ENCODE measurements around the gene HPS1.

The HPS1 gene

DNA sequence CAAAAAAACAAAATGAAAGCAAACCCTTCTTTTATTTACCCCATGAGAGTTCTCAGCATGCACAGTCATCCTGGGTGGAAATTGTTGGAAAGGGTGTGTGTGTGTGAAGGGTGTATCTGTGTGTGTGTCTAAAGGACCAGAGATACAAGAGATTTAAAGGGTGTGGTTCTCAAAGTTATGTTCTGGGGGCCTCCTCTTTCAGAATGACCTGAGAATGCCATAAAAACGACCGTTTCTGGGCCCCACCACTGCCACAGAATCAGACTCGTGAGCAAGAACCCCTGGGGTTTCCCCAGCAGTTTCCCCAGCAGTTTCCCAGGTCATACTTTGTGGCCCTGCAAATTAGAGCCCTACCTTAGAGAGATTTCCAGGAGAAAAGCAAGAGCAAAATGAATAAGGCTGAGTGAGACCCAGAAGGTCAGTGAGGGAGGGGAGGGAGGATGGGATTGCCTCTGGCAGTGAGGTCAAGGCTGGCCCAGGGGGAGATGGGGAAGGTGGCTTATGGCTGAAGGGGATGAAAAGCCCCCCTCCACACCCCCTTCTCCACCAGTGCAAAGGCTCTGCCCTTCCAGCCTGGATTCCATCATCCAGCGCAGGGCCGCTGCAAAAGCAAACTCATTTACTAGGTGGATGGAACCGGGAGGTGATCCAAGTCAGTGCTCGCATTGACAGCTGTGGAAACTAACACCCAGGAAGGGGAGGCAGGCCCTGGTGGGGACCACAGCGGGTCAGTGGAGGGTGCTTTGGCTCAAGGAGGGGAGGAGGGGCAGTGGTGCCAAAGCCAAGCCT, 42.0 kb downstream of the HPS1 start:
- H3K4me1 ChIP-seq (ENCODE audit: control insufficient read depth in 1 of 2, insufficient read depth in 2 of 2, low read length in 2 of 2) = no peaks in the 10 kb centered on the region
- H3K4ac ChIP-seq (ENCODE audit: low read depth, low read length) = no peak overlapping the region
- H3K18ac ChIP-seq (ENCODE audit: low read length) = no peak overlapping the region
- WGBS (ENCODE audit: extremely low coverage, insufficient coverage, insufficient read length) = no CpG with 5 or more reads among the region's 8 CpGs
- no peak overlapping the region for H3K14ac ChIP-seq (ENCODE audit: low read length)
- no peak overlapping the region for H3K27ac ChIP-seq (ENCODE audit: low read depth, low read length)
- H3K9me3 ChIP-seq (ENCODE audit: insufficient read depth, low read depth, low read length) = peaks cover 2% of the 10 kb centered on the region
- H3K4me3 ChIP-seq (ENCODE audit: low read depth, low read length) = no peak overlapping the region
- no peak overlapping the region for H2AK5ac ChIP-seq (ENCODE audit: low read length)
- H4K8ac ChIP-seq (ENCODE audit: low read depth, low read length) = no peak overlapping the region
- no peak overlapping the region for H2BK120ac ChIP-seq (ENCODE audit: insufficient read depth, low read length, poor library complexity)
- DNase-seq = no peak
- H3K9ac ChIP-seq (ENCODE audit: low read length) = no peak overlapping the region
- H3K79me1 ChIP-seq (ENCODE audit: low read length) = no peaks in the 10 kb centered on the region
- no peak overlapping the region for H3K23ac ChIP-seq (ENCODE audit: low read length)
- H2AFZ ChIP-seq (ENCODE audit: insufficient read depth, low read length, poor library complexity) = no peak overlapping the region
- H4K91ac ChIP-seq (ENCODE audit: low read depth, low read length) = no peak overlapping the region
- H3K4me2 ChIP-seq (ENCODE audit: low read length) = no peak overlapping the region
- no peak overlapping the region for H2BK5ac ChIP-seq (ENCODE audit: low read depth, low read length, poor library complexity)
- H2BK12ac ChIP-seq (ENCODE audit: low read length) = no peak overlapping the region
- no peaks in the 10 kb centered on the region for H3K79me2 ChIP-seq (ENCODE audit: control insufficient read depth, insufficient read depth, low read length, poor library complexity)
- no peaks in the 10 kb centered on the region for H3K27me3 ChIP-seq (ENCODE audit: insufficient read depth, low read length)
- H4K12ac ChIP-seq (ENCODE audit: low read depth, low read length) = no peak overlapping the region
- H3K36me3 ChIP-seq (ENCODE audit: control insufficient read depth in 1 of 2, insufficient read depth in 2 of 2, low read length in 2 of 2) = no peaks in the 10 kb centered on the region

- H3K4me3 ChIP-seq (ENCODE audit: low read depth, low read length) = no peak overlapping the region
These were observed 42.8 kb downstream of the HPS1 start for GRCh38 chr10:98403812-98404504.

GRCh38 chr10:98402931-98403718, 43.6 kb downstream of the HPS1 start:
- no peaks in the 10 kb centered on the region for H3K27me3 ChIP-seq (ENCODE audit: insufficient read depth, low read length)
- H3K36me3 ChIP-seq (ENCODE audit: control insufficient read depth in 1 of 2, insufficient read depth in 2 of 2, low read length in 2 of 2) = no peaks in the 10 kb centered on the region
- H3K14ac ChIP-seq (ENCODE audit: low read length) = no peak overlapping the region
- H3K18ac ChIP-seq (ENCODE audit: low read length) = no peak overlapping the region
- H2AFZ ChIP-seq (ENCODE audit: insufficient read depth, low read length, poor library complexity) = no peak overlapping the region
- H2AK5ac ChIP-seq (ENCODE audit: low read length) = no peak overlapping the region
- H3K23ac ChIP-seq (ENCODE audit: low read length) = no peak overlapping the region
- H3K4me2 ChIP-seq (ENCODE audit: low read length) = no peak overlapping the region
- H4K8ac ChIP-seq (ENCODE audit: low read depth, low read length) = no peak overlapping the region
- WGBS (ENCODE audit: extremely low coverage, insufficient coverage, insufficient read length) = no CpG with 5 or more reads among the region's 23 CpGs
- H2BK120ac ChIP-seq (ENCODE audit: insufficient read depth, low read length, poor library complexity) = no peak overlapping the region
- H2BK12ac ChIP-seq (ENCODE audit: low read length) = no peak overlapping the region
- peaks cover 2% of the 10 kb centered on the region for H3K9me3 ChIP-seq (ENCODE audit: insufficient read depth, low read depth, low read length)
- no peak overlapping the region for H3K4me3 ChIP-seq (ENCODE audit: low read depth, low read length)
- no peak overlapping the region for H3K4ac ChIP-seq (ENCODE audit: low read depth, low read length)
- DNase-seq = no peak
- H3K79me1 ChIP-seq (ENCODE audit: low read length) = no peaks in the 10 kb centered on the region
- H3K79me2 ChIP-seq (ENCODE audit: control insufficient read depth, insufficient read depth, low read length, poor library complexity) = no peaks in the 10 kb centered on the region
- H3K27ac ChIP-seq (ENCODE audit: low read depth, low read length) = no peak overlapping the region
- no peaks in the 10 kb centered on the region for H3K4me1 ChIP-seq (ENCODE audit: control insufficient read depth in 1 of 2, insufficient read depth in 2 of 2, low read length in 2 of 2)
- H2BK5ac ChIP-seq (ENCODE audit: low read depth, low read length, poor library complexity) = no peak overlapping the region
- no peak overlapping the region for H4K12ac ChIP-seq (ENCODE audit: low read depth, low read length)
- no peak overlapping the region for H3K9ac ChIP-seq (ENCODE audit: low read length)
- no peak overlapping the region for H4K91ac ChIP-seq (ENCODE audit: low read depth, low read length)

More at GRCh38 chr10:98403812-98404504, 42.8 kb downstream of the HPS1 start:
- DNase-seq = no peak
- no peak overlapping the region for H3K4me2 ChIP-seq (ENCODE audit: low read length)
- no peak overlapping the region for H2AFZ ChIP-seq (ENCODE audit: insufficient read depth, low read length, poor library complexity)
- H2BK12ac ChIP-seq (ENCODE audit: low read length) = no peak overlapping the region
- no peaks in the 10 kb centered on the region for H3K36me3 ChIP-seq (ENCODE audit: control insufficient read depth in 1 of 2, insufficient read depth in 2 of 2, low read length in 2 of 2)
- no peak overlapping the region for H3K23ac ChIP-seq (ENCODE audit: low read length)
- H3K79me2 ChIP-seq (ENCODE audit: control insufficient read depth, insufficient read depth, low read length, poor library complexity) = no peaks in the 10 kb centered on the region
- H4K91ac ChIP-seq (ENCODE audit: low read depth, low read length) = no peak overlapping the region
- H3K14ac ChIP-seq (ENCODE audit: low read length) = no peak overlapping the region
- no peaks in the 10 kb centered on the region for H3K79me1 ChIP-seq (ENCODE audit: low read length)
- no peak overlapping the region for H3K27ac ChIP-seq (ENCODE audit: low read depth, low read length)
- no peak overlapping the region for H2AK5ac ChIP-seq (ENCODE audit: low read length)
- no peak overlapping the region for H3K18ac ChIP-seq (ENCODE audit: low read length)
- no peak overlapping the region for H3K9ac ChIP-seq (ENCODE audit: low read length)
- H3K27me3 ChIP-seq (ENCODE audit: insufficient read depth, low read length) = no peaks in the 10 kb centered on the region
- H4K12ac ChIP-seq (ENCODE audit: low read depth, low read length) = no peak overlapping the region
- no peaks in the 10 kb centered on the region for H3K4me1 ChIP-seq (ENCODE audit: control insufficient read depth in 1 of 2, insufficient read depth in 2 of 2, low read length in 2 of 2)
- WGBS (ENCODE audit: extremely low coverage, insufficient coverage, insufficient read length) = no CpG with 5 or more reads among the region's 7 CpGs
- H3K9me3 ChIP-seq (ENCODE audit: insufficient read depth, low read depth, low read length) = peaks cover 2% of the 10 kb centered on the region
- H2BK120ac ChIP-seq (ENCODE audit: insufficient read depth, low read length, poor library complexity) = no peak overlapping the region
- no peak overlapping the region for H3K4ac ChIP-seq (ENCODE audit: low read depth, low read length)
- H4K8ac ChIP-seq (ENCODE audit: low read depth, low read length) = no peak overlapping the region
- H2BK5ac ChIP-seq (ENCODE audit: low read depth, low read length, poor library complexity) = no peak overlapping the region

DNA sequence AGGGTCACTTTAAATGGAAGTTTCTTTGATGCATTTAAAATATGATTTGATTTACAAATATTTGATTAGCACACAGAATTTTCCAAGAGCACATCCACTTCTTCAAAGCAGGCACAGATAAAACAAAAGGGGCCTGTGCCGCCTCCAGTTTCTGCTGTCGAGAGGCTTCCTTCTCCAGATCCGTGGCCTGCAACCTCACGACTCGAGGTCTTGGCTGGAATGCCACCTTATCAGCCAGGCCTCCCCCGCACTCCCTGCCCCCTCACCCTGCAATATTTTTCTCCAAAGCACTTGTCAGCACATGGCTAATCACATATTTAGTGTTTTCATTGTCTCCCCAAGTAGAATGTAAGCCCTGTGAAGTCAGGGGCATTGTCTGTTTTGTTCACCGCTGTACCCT, 44.3 kb downstream of the HPS1 start:
- H3K4ac ChIP-seq (ENCODE audit: low read depth, low read length) = no peak overlapping the region
- H3K4me1 ChIP-seq (ENCODE audit: control insufficient read depth in 1 of 2, insufficient read depth in 2 of 2, low read length in 2 of 2) = no peaks in the 10 kb centered on the region
- H2AFZ ChIP-seq (ENCODE audit: insufficient read depth, low read length, poor library complexity) = no peak overlapping the region
- no peak overlapping the region for H3K14ac ChIP-seq (ENCODE audit: low read length)
- H3K4me2 ChIP-seq (ENCODE audit: low read length) = no peak overlapping the region
- no peaks in the 10 kb centered on the region for H3K27me3 ChIP-seq (ENCODE audit: insufficient read depth, low read length)
- H3K4me3 ChIP-seq (ENCODE audit: low read depth, low read length) = no peak overlapping the region
- no peak overlapping the region for H2BK12ac ChIP-seq (ENCODE audit: low read length)
- DNase-seq = no peak
- no peak overlapping the region for H3K23ac ChIP-seq (ENCODE audit: low read length)
- no peaks in the 10 kb centered on the region for H3K36me3 ChIP-seq (ENCODE audit: control insufficient read depth in 1 of 2, insufficient read depth in 2 of 2, low read length in 2 of 2)
- no peak overlapping the region for H3K18ac ChIP-seq (ENCODE audit: low read length)
- no peak overlapping the region for H2AK5ac ChIP-seq (ENCODE audit: low read length)
- H3K27ac ChIP-seq (ENCODE audit: low read depth, low read length) = no peak overlapping the region
- H4K8ac ChIP-seq (ENCODE audit: low read depth, low read length) = no peak overlapping the region
- no peak overlapping the region for H2BK5ac ChIP-seq (ENCODE audit: low read depth, low read length, poor library complexity)
- H3K9me3 ChIP-seq (ENCODE audit: insufficient read depth, low read depth, low read length) = peaks cover 2% of the 10 kb centered on the region
- no peak overlapping the region for H4K91ac ChIP-seq (ENCODE audit: low read depth, low read length)
- no peak overlapping the region for H4K12ac ChIP-seq (ENCODE audit: low read depth, low read length)
- H3K79me1 ChIP-seq (ENCODE audit: low read length) = no peaks in the 10 kb centered on the region
- H3K79me2 ChIP-seq (ENCODE audit: control insufficient read depth, insufficient read depth, low read length, poor library complexity) = no peaks in the 10 kb centered on the region
- no peak overlapping the region for H2BK120ac ChIP-seq (ENCODE audit: insufficient read depth, low read length, poor library complexity)
- WGBS (ENCODE audit: extremely low coverage, insufficient coverage, insufficient read length) = no CpG with 5 or more reads among the region's 7 CpGs
- no peak overlapping the region for H3K9ac ChIP-seq (ENCODE audit: low read length)

Data from trophoblast cell (in vitro differentiated cells and primary cell).